Measurements from ENCODE around the gene HNF4A. TPM values are rescaled to one million over a fixed set of nuclear protein-coding genes. Genes with fewer than 3 reads are reported as not detected.
"Not testable (repeated sequence)": the region's sequence is repeated elsewhere in the genome, so short reads cannot be mapped to it uniquely, and the experiment has no call there.

HNF4A gene
- total and polyA plus RNA-seq, 2 donors (not counting 3 experiments of a cell fraction or from before 2014, with no cell fraction given), result not detected

DNA sequence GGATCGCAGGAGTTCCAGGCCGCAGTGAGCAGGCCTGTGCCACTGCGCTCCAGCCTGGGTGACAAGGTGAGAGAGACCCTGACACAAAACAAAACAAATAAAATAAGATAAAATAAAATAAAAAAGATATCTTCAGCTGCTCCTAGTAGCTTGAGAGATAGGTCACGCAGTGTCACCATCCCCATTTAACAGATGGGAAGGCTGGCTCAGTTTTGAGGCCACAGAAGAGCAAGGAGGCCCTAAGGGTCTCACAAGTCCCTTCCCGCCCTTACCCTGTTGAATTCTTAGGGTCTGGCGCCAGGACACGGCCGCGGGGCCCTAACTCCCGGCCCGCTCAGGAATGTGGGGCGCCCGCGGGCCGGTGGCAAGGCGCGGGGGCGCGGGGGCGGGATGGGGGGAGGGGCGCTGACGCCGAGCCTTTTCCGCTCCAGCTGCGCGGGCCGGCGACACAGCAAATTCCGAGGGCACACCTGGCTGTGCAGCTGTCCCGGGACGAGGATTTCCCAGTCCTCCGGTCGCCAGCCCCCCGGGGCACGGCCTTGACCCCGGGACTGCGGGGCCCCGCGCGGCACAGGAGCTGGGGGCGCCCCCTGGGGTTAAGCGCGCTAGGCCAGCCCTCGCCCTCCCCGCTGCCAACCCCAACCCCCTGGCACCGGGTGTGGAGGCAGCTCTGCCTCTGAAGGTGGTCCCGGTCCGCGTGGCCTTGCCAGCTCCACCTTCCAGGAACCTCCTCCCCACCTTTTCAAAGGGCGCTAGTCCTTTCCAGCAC is 28.9 kb upstream of the HNF4A start:
- Histone ChIP-seq H3K9ac (replicated peaks; ENCODE audit: extremely low read depth, insufficient read depth, low read length) (no peak overlapping the region), H2AFZ (ENCODE audit: low read depth, low read length) (peak overlapping the region; percentile 34), H3K4me1 (ENCODE audit: control insufficient read depth, extremely low read depth, insufficient read depth, low read length) (no peaks in the 10 kb centered on the region), H3K4me2 (ENCODE audit: insufficient read depth, low read length) (no peak overlapping the region), H3K27ac (ENCODE audit: insufficient read depth, low read depth, low read length) (no peak overlapping the region), H3K36me3 (ENCODE audit: control insufficient read depth in 2 of 2, extremely low read depth in 1 of 2, insufficient read depth in 2 of 2, low read length in 2 of 2) (no peaks in the 10 kb centered on the region), H3K4me3 (replicated peaks in 1 of 3; ENCODE audit: insufficient read depth in 1 of 3, low read depth in 1 of 3, low read length in 3 of 3) (peak overlapping the region in 1 of 3 experiments; percentile 12), H3K79me2 (ENCODE audit: control insufficient read depth, insufficient read depth, low read length) (no peaks in the 10 kb centered on the region), H3K9me1 (replicated peaks; ENCODE audit: control insufficient read depth, extremely low read depth, insufficient read depth, low read length) (no peaks in the 10 kb centered on the region), H3K27me3 (ENCODE audit: control insufficient read depth in 2 of 2, insufficient read depth in 2 of 2, low read length in 2 of 2) (peaks cover 0 to 3% of the 10 kb centered on the region in 2 experiments), H4K20me1 (replicated peaks; ENCODE audit: control insufficient read depth, extremely low read depth, insufficient read depth, low read length) (no peaks in the 10 kb centered on the region), H3K9me3 (replicated peaks; ENCODE audit: control insufficient read depth, insufficient read depth, low read length) (no peaks in the 10 kb centered on the region)
- ChIA-PET CTCF (interaction anchor here (0.7 to 1.3 kb wide), 2 partner anchors 14 to 109 kb away, joined by 3 read pairs; no protein-coding TSS in a partner anchor), POLR2A (no interaction called here)
- intact Hi-C loops (cut with micrococcal nuclease) (no loop called here), dilution Hi-C loops (cut with MboI; ENCODE audit: extremely low pct_ligation_motif_present, low sequenced_read_pairs) (no loop called here)
- DNase-seq (ENCODE audit: low read depth, low spot score), result no peak
- BruUV-seq (replicated peaks), result no TSS peak
- no peak for FAIRE-seq
- TF ChIP-seq JUN (IDR thresholded peaks at IDR 0.05; ENCODE audit: borderline replicate concordance, insufficient read depth, insufficient read length, low read depth) (no peak), POLR2A (IDR thresholded peaks at IDR 0.05; ENCODE audit: low read depth, low read length) (no peak), GATA2 (IDR thresholded peaks at IDR 0.05; ENCODE audit: insufficient read depth, insufficient read length, low read depth, low read length) (no peak), FOS (IDR thresholded peaks at IDR 0.05; ENCODE audit: borderline replicate concordance, insufficient read depth, low read length) (no peak), MYC (IDR thresholded peaks at IDR 0.05; ENCODE audit: low read depth, low read length) (no peak), EZH2 (IDR thresholded peaks at IDR 0.05; ENCODE audit: borderline replicate concordance, low read depth, low read length, severe bottlenecking) (no peak), POLR2AphosphoS5 (IDR thresholded peaks at IDR 0.05; ENCODE audit: insufficient read depth, low read depth, low read length) (no peak)
- TF ChIP-seq, protein P1, sequence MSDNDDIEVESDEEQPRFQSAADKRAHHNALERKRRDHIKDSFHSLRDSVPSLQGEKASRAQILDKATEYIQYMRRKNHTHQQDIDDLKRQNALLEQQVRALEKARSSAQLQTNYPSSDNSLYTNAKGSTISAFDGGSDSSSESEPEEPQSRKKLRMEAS (IDR thresholded peaks at IDR 0.05; ENCODE audit: insufficient read depth, insufficient read length), result no peak
- TF ChIP-seq, protein P2, sequence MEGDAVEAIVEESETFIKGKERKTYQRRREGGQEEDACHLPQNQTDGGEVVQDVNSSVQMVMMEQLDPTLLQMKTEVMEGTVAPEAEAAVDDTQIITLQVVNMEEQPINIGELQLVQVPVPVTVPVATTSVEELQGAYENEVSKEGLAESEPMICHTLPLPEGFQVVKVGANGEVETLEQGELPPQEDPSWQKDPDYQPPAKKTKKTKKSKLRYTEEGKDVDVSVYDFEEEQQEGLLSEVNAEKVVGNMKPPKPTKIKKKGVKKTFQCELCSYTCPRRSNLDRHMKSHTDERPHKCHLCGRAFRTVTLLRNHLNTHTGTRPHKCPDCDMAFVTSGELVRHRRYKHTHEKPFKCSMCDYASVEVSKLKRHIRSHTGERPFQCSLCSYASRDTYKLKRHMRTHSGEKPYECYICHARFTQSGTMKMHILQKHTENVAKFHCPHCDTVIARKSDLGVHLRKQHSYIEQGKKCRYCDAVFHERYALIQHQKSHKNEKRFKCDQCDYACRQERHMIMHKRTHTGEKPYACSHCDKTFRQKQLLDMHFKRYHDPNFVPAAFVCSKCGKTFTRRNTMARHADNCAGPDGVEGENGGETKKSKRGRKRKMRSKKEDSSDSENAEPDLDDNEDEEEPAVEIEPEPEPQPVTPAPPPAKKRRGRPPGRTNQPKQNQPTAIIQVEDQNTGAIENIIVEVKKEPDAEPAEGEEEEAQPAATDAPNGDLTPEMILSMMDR (IDR thresholded peaks at IDR 0.05; ENCODE audit: extremely low read depth in 1 of 2, insufficient read depth in 1 of 2, low read depth in 1 of 2, low read length in 2 of 2), result no peak

DNA sequence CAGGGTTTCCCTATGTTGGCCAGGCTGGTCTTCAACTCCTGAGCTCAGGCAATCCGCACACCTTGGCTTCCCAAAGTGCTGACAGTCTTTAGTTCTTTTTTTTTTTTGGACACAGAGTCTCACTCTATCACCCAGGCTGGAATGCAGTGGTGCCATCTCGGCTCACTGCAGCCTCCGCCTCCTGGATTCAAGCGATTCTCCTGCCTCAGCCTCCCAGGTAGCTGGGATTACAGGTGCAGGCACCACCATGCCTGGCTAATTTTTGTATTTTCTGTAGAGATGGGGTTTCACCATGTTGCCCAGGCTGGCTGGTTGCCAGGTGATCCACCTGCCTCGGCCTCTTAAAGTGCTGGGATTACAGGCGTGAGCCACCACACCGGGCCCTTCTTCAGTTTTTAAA is 27.8 kb upstream of the HNF4A start:
- BruUV-seq (replicated peaks); H4K20me1 ChIP-seq (replicated peaks; ENCODE audit: control insufficient read depth, extremely low read depth, insufficient read depth, low read length); H3K27me3 ChIP-seq (ENCODE audit: control insufficient read depth in 2 of 2, insufficient read depth in 2 of 2, low read length in 2 of 2); FAIRE-seq; H3K9ac ChIP-seq (replicated peaks; ENCODE audit: extremely low read depth, insufficient read depth, low read length); H3K4me3 ChIP-seq (replicated peaks in 1 of 3; ENCODE audit: insufficient read depth in 1 of 3, low read depth in 1 of 3, low read length in 3 of 3); dilution Hi-C loops (cut with MboI; ENCODE audit: extremely low pct_ligation_motif_present, low sequenced_read_pairs); POLR2A ChIA-PET; H3K36me3 ChIP-seq (ENCODE audit: control insufficient read depth in 2 of 2, extremely low read depth in 1 of 2, insufficient read depth in 2 of 2, low read length in 2 of 2); H2AFZ ChIP-seq (ENCODE audit: low read depth, low read length); H3K79me2 ChIP-seq (ENCODE audit: control insufficient read depth, insufficient read depth, low read length); intact Hi-C loops (cut with micrococcal nuclease); H3K27ac ChIP-seq (ENCODE audit: insufficient read depth, low read depth, low read length); H3K4me1 ChIP-seq (ENCODE audit: control insufficient read depth, extremely low read depth, insufficient read depth, low read length); H3K9me1 ChIP-seq (replicated peaks; ENCODE audit: control insufficient read depth, extremely low read depth, insufficient read depth, low read length); DNase-seq (ENCODE audit: low read depth, low spot score); H3K9me3 ChIP-seq (replicated peaks; ENCODE audit: control insufficient read depth, insufficient read depth, low read length); H3K4me2 ChIP-seq (ENCODE audit: insufficient read depth, low read length): not testable (repeated sequence)
- CTCF ChIA-PET, result interaction anchor here (0.7 to 2.0 kb wide), 4 partner anchors 12 to 110 kb away, joined by 3 to 6 read pairs (median 3); partner anchors contain the start of gene FITM2
